Neutrophil (primary cell): ENCODE data around the gene C19orf67.

Source experiments
- H3K27ac ChIP-seq: fragments of 200-600 bp; sonication (generic); 2 replicates; pipeline ENCODE4 v1.5.1; 2016; ENCODE audit warnings: mild to moderate bottlenecking, moderate library complexity
- H3K27me3 ChIP-seq: fragments of 200-600 bp; sonication (generic); 2 replicates; pipeline ENCODE4 v1.6.0; 2016; ENCODE audit warnings: mild to moderate bottlenecking
- H3K36me3 ChIP-seq: fragments of 200-600 bp; sonication (generic); 2 replicates; pipeline ENCODE4 v1.5.1; 2017
- H3K4me1 ChIP-seq, 2 experiments: fragments of 200-600 bp in 1 of 2; sonication (generic) in 1 of 2; 1 replicate in 1 of 2; 2 replicates in 1 of 2; pipeline versions ENCODE4 v1.5.1 to v1.6.1; 2013 to 2016; ENCODE audit warnings: low read depth in 1 of 2, low read length in 1 of 2, mild to moderate bottlenecking in 1 of 2, moderate library complexity in 1 of 2; ENCODE audit not compliant: control insufficient read depth in 1 of 2, insufficient read depth in 1 of 2
- H3K4me3 ChIP-seq, 2 experiments: fragments of 200-600 bp in 1 of 2; sonication (generic) in 1 of 2; 1 replicate in 1 of 2; 2 replicates in 1 of 2; pipeline ENCODE4 v1.5.1; 2013 to 2016; ENCODE audit warnings: low read depth in 1 of 2, low read length in 1 of 2, mild to moderate bottlenecking in 1 of 2, moderate library complexity in 1 of 2
- H3K9me3 ChIP-seq: fragments of 200-600 bp; sonication (generic); 2 replicates; pipeline ENCODE4 v1.5.1; 2016
- TF ChIP-seq, protein P1 (sequence below): fragments of 200-600 bp; sonication (generic); IDR thresholded peaks from 2 replicates; pipeline ENCODE4 v1.5.1; 2016; ENCODE audit warnings: antibody characterized with exemption

C19orf67 gene

DNA sequence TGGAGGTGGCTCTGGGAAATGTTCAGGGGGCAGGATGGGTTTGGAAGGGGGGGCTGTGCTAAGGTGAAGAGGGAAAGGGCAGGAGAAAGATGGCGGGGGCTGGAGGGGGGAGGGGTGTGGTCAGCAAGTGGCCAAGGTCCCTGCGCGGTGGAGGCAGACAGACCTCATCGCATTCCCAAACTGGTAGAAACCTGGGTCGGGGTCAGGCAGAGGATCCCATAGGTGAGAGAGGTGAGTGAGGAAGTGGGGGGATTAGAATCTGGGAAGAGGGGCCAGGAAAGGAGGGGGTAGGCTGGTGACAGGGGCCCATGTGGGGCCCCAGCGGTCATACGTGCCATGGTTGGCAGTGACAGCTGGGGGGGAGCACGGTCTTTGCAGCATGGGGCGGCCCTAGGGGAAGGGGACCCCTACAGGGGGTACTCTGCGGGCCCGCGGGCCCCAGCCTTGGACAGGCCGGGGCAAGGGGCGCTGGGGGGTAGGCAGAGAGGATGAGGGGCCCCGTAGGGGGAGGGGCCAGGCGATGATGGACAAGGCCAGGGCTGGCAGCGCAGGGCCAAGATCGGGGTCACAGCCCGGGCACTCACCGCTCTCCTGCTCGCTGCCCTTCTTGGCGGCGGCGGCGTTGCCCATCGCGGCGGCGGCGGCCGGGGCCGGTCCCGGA lies 31.5 kb upstream of the C19orf67 start:
- H3K9me3 ChIP-seq, result no peaks in the 10 kb centered on the region
- no peaks in the 10 kb centered on the region for H3K27me3 ChIP-seq
- H3K27ac ChIP-seq, result peak overlapping the region; percentile 97
- peaks cover 71 to 73% of the 10 kb centered on the region in 2 experiments for H3K4me1 ChIP-seq
- TF ChIP-seq, protein P1, sequence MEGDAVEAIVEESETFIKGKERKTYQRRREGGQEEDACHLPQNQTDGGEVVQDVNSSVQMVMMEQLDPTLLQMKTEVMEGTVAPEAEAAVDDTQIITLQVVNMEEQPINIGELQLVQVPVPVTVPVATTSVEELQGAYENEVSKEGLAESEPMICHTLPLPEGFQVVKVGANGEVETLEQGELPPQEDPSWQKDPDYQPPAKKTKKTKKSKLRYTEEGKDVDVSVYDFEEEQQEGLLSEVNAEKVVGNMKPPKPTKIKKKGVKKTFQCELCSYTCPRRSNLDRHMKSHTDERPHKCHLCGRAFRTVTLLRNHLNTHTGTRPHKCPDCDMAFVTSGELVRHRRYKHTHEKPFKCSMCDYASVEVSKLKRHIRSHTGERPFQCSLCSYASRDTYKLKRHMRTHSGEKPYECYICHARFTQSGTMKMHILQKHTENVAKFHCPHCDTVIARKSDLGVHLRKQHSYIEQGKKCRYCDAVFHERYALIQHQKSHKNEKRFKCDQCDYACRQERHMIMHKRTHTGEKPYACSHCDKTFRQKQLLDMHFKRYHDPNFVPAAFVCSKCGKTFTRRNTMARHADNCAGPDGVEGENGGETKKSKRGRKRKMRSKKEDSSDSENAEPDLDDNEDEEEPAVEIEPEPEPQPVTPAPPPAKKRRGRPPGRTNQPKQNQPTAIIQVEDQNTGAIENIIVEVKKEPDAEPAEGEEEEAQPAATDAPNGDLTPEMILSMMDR, result no peak
- peak overlapping the region; percentile 76 to 89 for H3K4me3 ChIP-seq
- peaks cover 6% of the 10 kb centered on the region for H3K36me3 ChIP-seq

- H3K36me3 ChIP-seq, result peaks cover 11% of the 10 kb centered on the region
- peak overlapping the region; percentile 97 for H3K27ac ChIP-seq
- H3K4me1 ChIP-seq, result peaks cover 71 to 73% of the 10 kb centered on the region in 2 experiments
- no peaks in the 10 kb centered on the region for H3K9me3 ChIP-seq
- TF ChIP-seq, protein P1, result no peak
- H3K27me3 ChIP-seq, result no peaks in the 10 kb centered on the region
- peak overlapping the region; percentile 76 to 89 for H3K4me3 ChIP-seq
Observed at GRCh38 chr19:14116525-14116917, 30.9 kb upstream of the C19orf67 start.

GRCh38 chr19:14115756-14116155 lies 30.2 kb upstream of the C19orf67 start:
- H3K4me1 ChIP-seq, result peaks cover 73% of the 10 kb centered on the region in 2 experiments
- H3K9me3 ChIP-seq, result no peaks in the 10 kb centered on the region
- H3K27ac ChIP-seq, result peak overlapping the region; percentile 97
- H3K36me3 ChIP-seq, result peaks cover 11% of the 10 kb centered on the region
- TF ChIP-seq, protein P1, result no peak
- H3K27me3 ChIP-seq, result no peaks in the 10 kb centered on the region
- H3K4me3 ChIP-seq, result peak overlapping the region; percentile 76 to 89

- H3K36me3 ChIP-seq, result peaks cover 13% of the 10 kb centered on the region
- peaks cover 65 to 73% of the 10 kb centered on the region in 2 experiments for H3K4me1 ChIP-seq
- H3K27ac ChIP-seq, result peak overlapping the region; percentile 97
- no peaks in the 10 kb centered on the region for H3K27me3 ChIP-seq
- TF ChIP-seq, protein P1, result peak; percentile 94
- peak overlapping the region; percentile 76 to 89 for H3K4me3 ChIP-seq
- no peaks in the 10 kb centered on the region for H3K9me3 ChIP-seq
Observed at GRCh38 chr19:14114854-14115253, 29.3 kb upstream of the C19orf67 start.

GRCh38 chr19:14114439-14114838 lies 28.9 kb upstream of the C19orf67 start:
- Histone ChIP-seq H3K9me3 (no peaks in the 10 kb centered on the region), H3K4me1 (peaks cover 61 to 69% of the 10 kb centered on the region in 2 experiments), H3K36me3 (peaks cover 13% of the 10 kb centered on the region), H3K27me3 (no peaks in the 10 kb centered on the region), H3K4me3 (peak overlapping the region; percentile 76 to 89), H3K27ac (peak overlapping the region; percentile 97)
- TF ChIP-seq, protein P1, result no peak
